Endothelial cell of umbilical vein (primary cell): ENCODE measurements around the gene SESTD1. TPM values are rescaled to one million over a fixed set of nuclear protein-coding genes. Genes with fewer than 3 reads are reported as not detected.

ENCODE experiments used
- BruUV-seq: library from RNA; stranded (reverse); fragments of 400-500 nt; replicated peaks from 2 replicates; lab custom pipeline; 2021; lab: Mats Ljungman, UMichigan
- CTCF ChIA-PET: fragments of 300-600, 350-600 bp; sonication (Branson Sonifier 250); formaldehyde crosslinking; loops from one replicate; lab custom pipeline; 2021; ENCODE audit warnings: antibody characterized with exemption, inconsistent platforms; lab: Charles Lee
- POLR2A ChIA-PET: fragments of 300-600, 350-600 bp; sonication (Branson Sonifier 250); formaldehyde crosslinking; loops from one replicate; lab custom pipeline; 2021; ENCODE audit warnings: antibody characterized with exemption, inconsistent platforms; lab: Charles Lee
- DNase-seq: peaks from one replicate; pipeline ENCODE4 v3.0.0-alpha.2; 2011; ENCODE audit warnings: low read depth, low spot score
- FAIRE-seq: peaks from 2 replicates; lab custom pipeline; 2011; peaks lifted over from hg19 to GRCh38; lab: Jason Lieb, UNC
- H2AFZ ChIP-seq: 2 replicates; pipeline ENCODE4 v1.6.0; 2012; ENCODE audit warnings: low read depth, low read length, control low read depth, inconsistent platforms
- H3K27ac ChIP-seq: 2 replicates; pipeline ENCODE4 v1.5.1; 2011; ENCODE audit warnings: low read depth, mild to moderate bottlenecking, control low read depth, low read length, moderate library complexity; ENCODE audit not compliant: insufficient read depth
- H3K27me3 ChIP-seq, 2 experiments: 2 replicates each; pipeline versions ENCODE4 v1.6.0 to v1.6.1; 2011; ENCODE audit warnings: low read length in 2 of 2, mixed read lengths in 1 of 2; ENCODE audit not compliant: control insufficient read depth in 2 of 2, insufficient read depth in 2 of 2
- H3K36me3 ChIP-seq, 2 experiments: 2 replicates in 1 of 2; 3 replicates in 1 of 2; pipeline ENCODE4 v1.5.1; 2011; ENCODE audit warnings: low read length in 2 of 2, mild to moderate bottlenecking in 1 of 2, moderate library complexity in 1 of 2; ENCODE audit not compliant: control insufficient read depth in 2 of 2, insufficient read depth in 2 of 2; ENCODE audit errors: extremely low read depth in 1 of 2
- H3K4me1 ChIP-seq: 3 replicates; pipeline ENCODE4 v1.5.1; 2011; ENCODE audit warnings: mild to moderate bottlenecking, low read length; ENCODE audit not compliant: control insufficient read depth, insufficient read depth; ENCODE audit errors: extremely low read depth
- H3K4me2 ChIP-seq: 2 replicates; pipeline ENCODE4 v1.6.1; 2011; ENCODE audit warnings: low read length, control low read depth, mixed read lengths; ENCODE audit not compliant: insufficient read depth
- H3K4me3 ChIP-seq, 3 experiments: fragments of 200-600 bp in 1 of 3; sonication (generic), shearing (Covaris generic) in 1 of 3; replicated peaks in 1 of 3; 2 replicates each; pipeline ENCODE4 v1.5.1; 2011 to 2016; ENCODE audit warnings: control low read depth in 3 of 3, low read length in 3 of 3, mild to moderate bottlenecking in 2 of 3, inconsistent platforms in 1 of 3, low read depth in 1 of 3, moderate library complexity in 1 of 3; ENCODE audit not compliant: insufficient read depth in 1 of 3
- H3K79me2 ChIP-seq: 2 replicates; pipeline ENCODE4 v1.6.0; 2012; ENCODE audit warnings: low read length, inconsistent platforms; ENCODE audit not compliant: control insufficient read depth, insufficient read depth
- H3K9ac ChIP-seq: replicated peaks from 2 replicates; pipeline ENCODE3; 2011; ENCODE audit warnings: low read length, control low read depth; ENCODE audit not compliant: insufficient read depth; ENCODE audit errors: extremely low read depth
- H3K9me1 ChIP-seq: replicated peaks from 3 replicates; pipeline ENCODE4 v1.6.0; 2011; ENCODE audit warnings: mild to moderate bottlenecking, low read length; ENCODE audit not compliant: control insufficient read depth, insufficient read depth; ENCODE audit errors: extremely low read depth
- H3K9me3 ChIP-seq: replicated peaks from 2 replicates; pipeline ENCODE4 v1.5.1; 2012; ENCODE audit warnings: low read length, inconsistent platforms; ENCODE audit not compliant: control insufficient read depth, insufficient read depth
- H4K20me1 ChIP-seq: replicated peaks from 2 replicates; pipeline ENCODE3; 2011; ENCODE audit warnings: mild to moderate bottlenecking, low read length; ENCODE audit not compliant: control insufficient read depth, insufficient read depth; ENCODE audit errors: extremely low read depth
- EZH2 ChIP-seq: IDR thresholded peaks from 2 replicates; pipeline ENCODE4 v1.6.1; 2012; ENCODE audit warnings: borderline replicate concordance, low read depth, mild to moderate bottlenecking, moderate library complexity, low read length, inconsistent platforms; ENCODE audit not compliant: severe bottlenecking
- FOS ChIP-seq: IDR thresholded peaks from 2 replicates; pipeline ENCODE4 v1.6.1; 2011; ENCODE audit warnings: mild to moderate bottlenecking, low read length, moderate library complexity, borderline replicate concordance; ENCODE audit not compliant: insufficient read depth
- GATA2 ChIP-seq: IDR thresholded peaks from 2 replicates; pipeline ENCODE4 v1.7.0; 2011; ENCODE audit warnings: low read depth, mild to moderate bottlenecking, moderate library complexity, mixed read lengths, low read length; ENCODE audit not compliant: insufficient read length, insufficient read depth
- JUN ChIP-seq: IDR thresholded peaks from 2 replicates; pipeline ENCODE4 v1.6.1; 2011; ENCODE audit warnings: borderline replicate concordance, low read depth; ENCODE audit not compliant: insufficient read length, insufficient read depth
- MYC ChIP-seq: IDR thresholded peaks from one replicate; pipeline ENCODE4 v1.6.1; 2011; ENCODE audit warnings: mild to moderate bottlenecking, low read depth, low read length
- POLR2A ChIP-seq: IDR thresholded peaks from 2 replicates; pipeline ENCODE4 v1.6.1; 2012; ENCODE audit warnings: low read depth, mild to moderate bottlenecking, control low read depth, low read length
- POLR2AphosphoS5 ChIP-seq: IDR thresholded peaks from 2 replicates; pipeline ENCODE4 v1.6.1; 2012; ENCODE audit warnings: low read depth, mild to moderate bottlenecking, control low read depth, low read length, moderate library complexity; ENCODE audit not compliant: insufficient read depth
- dilution Hi-C: fragments of 300-500 bp; cut with MboI; formaldehyde crosslinking; loops from one replicate; pipeline ENCODE4 v1.15.0; 2019; ENCODE audit warnings: low sequenced_read_pairs; ENCODE audit not compliant: extremely low pct_ligation_motif_present
- intact Hi-C: fragments of 100-400 bp; cut with micrococcal nuclease; formaldehyde crosslinking; loops from one replicate; pipeline ENCODE4 v1.10.0; 2022
- polyA plus RNA-seq, 4 experiments: library from polyadenylated mRNA; depleted of rRNA in 3 of 4; stranded (reverse) in 3 of 4; unstranded in 1 of 4; fragments of >200 nt; gene quantifications; 2 replicates each; pipeline versions ENCODE4 v1.2.1 to v1.2.3, GENCODE V29; 2011 to 2012; ENCODE audit warnings: missing spikeins in 1 of 4
- total RNA-seq: library from RNA; stranded (reverse); gene quantifications from 2 replicates; pipeline ENCODE4 v1.2.3, GENCODE V29; 2021
- TF ChIP-seq, protein P1 (sequence below), 2 donors: IDR thresholded peaks; 1 replicate in 1 of 2; 2 replicates in 1 of 2; pipeline ENCODE4 v1.5.1; 2011; ENCODE audit warnings: low read length in 2 of 2, mild to moderate bottlenecking in 2 of 2, moderate library complexity in 2 of 2, control low read depth in 1 of 2, inconsistent platforms in 1 of 2, low read depth in 1 of 2; ENCODE audit not compliant: insufficient read depth in 1 of 2; ENCODE audit errors: extremely low read depth in 1 of 2
- TF ChIP-seq, protein P2 (sequence below): IDR thresholded peaks from 2 replicates; pipeline ENCODE4 v1.6.1; 2011; ENCODE audit not compliant: insufficient read depth, insufficient read length

Gene SESTD1
- total and polyA plus RNA-seq, 2 donors (not counting 3 experiments of a cell fraction or from before 2014, with no cell fraction given) = 9.8 to 72.4 TPM

DNA sequence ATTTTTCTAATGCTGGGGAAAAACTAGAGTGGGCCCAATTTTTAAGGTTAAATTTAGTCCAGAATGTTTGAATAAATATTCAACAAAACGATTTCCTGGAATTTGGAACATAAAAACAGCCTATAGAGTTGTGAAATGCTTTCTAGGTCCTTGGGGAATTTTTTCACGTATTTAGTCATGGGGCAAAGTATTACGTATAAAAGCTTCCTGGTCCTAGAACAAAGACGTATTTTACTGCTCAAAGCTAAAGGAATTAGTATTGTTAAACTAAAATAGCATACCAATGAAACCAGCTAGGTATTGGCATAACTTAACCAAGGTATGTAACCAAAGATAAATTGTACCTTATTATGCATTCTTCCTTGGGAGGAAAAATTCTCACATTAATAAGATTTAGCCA, 1.6 kb downstream of the SESTD1 start:
- POLR2A ChIA-PET = no interaction called here
- CTCF ChIA-PET = interaction anchor here (0.9 to 1.8 kb wide), 2 partner anchors 8 to 44 kb away, joined by 3 to 5 read pairs; no protein-coding TSS in a partner anchor
- TF ChIP-seq POLR2AphosphoS5 = no peak
- no peak for TF ChIP-seq JUN
- TF ChIP-seq, protein P1, sequence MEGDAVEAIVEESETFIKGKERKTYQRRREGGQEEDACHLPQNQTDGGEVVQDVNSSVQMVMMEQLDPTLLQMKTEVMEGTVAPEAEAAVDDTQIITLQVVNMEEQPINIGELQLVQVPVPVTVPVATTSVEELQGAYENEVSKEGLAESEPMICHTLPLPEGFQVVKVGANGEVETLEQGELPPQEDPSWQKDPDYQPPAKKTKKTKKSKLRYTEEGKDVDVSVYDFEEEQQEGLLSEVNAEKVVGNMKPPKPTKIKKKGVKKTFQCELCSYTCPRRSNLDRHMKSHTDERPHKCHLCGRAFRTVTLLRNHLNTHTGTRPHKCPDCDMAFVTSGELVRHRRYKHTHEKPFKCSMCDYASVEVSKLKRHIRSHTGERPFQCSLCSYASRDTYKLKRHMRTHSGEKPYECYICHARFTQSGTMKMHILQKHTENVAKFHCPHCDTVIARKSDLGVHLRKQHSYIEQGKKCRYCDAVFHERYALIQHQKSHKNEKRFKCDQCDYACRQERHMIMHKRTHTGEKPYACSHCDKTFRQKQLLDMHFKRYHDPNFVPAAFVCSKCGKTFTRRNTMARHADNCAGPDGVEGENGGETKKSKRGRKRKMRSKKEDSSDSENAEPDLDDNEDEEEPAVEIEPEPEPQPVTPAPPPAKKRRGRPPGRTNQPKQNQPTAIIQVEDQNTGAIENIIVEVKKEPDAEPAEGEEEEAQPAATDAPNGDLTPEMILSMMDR (IDR thresholded peaks at IDR 0.05; ENCODE audit: extremely low read depth in 1 of 2, insufficient read depth in 1 of 2, low read depth in 1 of 2, low read length in 2 of 2) = no peak
- TF ChIP-seq, protein P2, sequence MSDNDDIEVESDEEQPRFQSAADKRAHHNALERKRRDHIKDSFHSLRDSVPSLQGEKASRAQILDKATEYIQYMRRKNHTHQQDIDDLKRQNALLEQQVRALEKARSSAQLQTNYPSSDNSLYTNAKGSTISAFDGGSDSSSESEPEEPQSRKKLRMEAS = no peak
- no peak for TF ChIP-seq MYC
- TF ChIP-seq POLR2A = no peak
- TF ChIP-seq EZH2 = no peak
- TF ChIP-seq FOS = no peak
- no peak for TF ChIP-seq GATA2
- dilution Hi-C loops = no loop called here
- intact Hi-C loops = loop anchor here (1.0 to 5.0 kb wide), 3 partner anchors 22 to 781 kb away; partner anchors contain the start of gene PLEKHA3
- Histone ChIP-seq H3K9me3 (no peaks in the 10 kb centered on the region), H3K79me2 (peaks cover 57% of the 10 kb centered on the region), H3K27me3 (no peaks in the 10 kb centered on the region), H3K4me2 (peak overlapping the region; percentile 75), H3K9ac (peak overlapping the region; percentile 64), H3K4me3 (peak overlapping the region; percentile 68 to 85 (median 76)), H3K27ac (peak overlapping the region; percentile 31), H3K36me3 (no peaks in the 10 kb centered on the region), H3K4me1 (peaks cover 18% of the 10 kb centered on the region), H2AFZ (no peak overlapping the region), H4K20me1 (peaks cover 5% of the 10 kb centered on the region), H3K9me1 (no peaks in the 10 kb centered on the region)
- FAIRE-seq = peak; percentile 56
- BruUV-seq = TSS peak; percentile 42
- DNase-seq = peak; percentile 56
